Endothelial cell (in vitro differentiated cells): ENCODE results near the gene PXDN. TPM values are rescaled to one million over a fixed set of nuclear protein-coding genes. Genes with fewer than 3 reads are reported as not detected.

Source experiments
- DNase-seq: peaks from one replicate; pipeline ENCODE4 v3.0.0; 2021; ENCODE audit warnings: low spot score
- H3K27ac Mint-ChIP-seq: one replicate; pipeline ENCODE4 v1.8.0; 2021; ENCODE audit warnings: mixed read lengths, inconsistent platforms; ENCODE audit not compliant: unreplicated experiment
- H3K27me3 Mint-ChIP-seq: one replicate; pipeline ENCODE4 v1.8.0; 2021; ENCODE audit warnings: mild to moderate bottlenecking, moderate library complexity, mixed read lengths, inconsistent platforms; ENCODE audit not compliant: unreplicated experiment
- H3K36me3 Mint-ChIP-seq: one replicate; pipeline ENCODE4 v1.8.0; 2021; ENCODE audit warnings: mild to moderate bottlenecking, low read depth, mixed read lengths, inconsistent platforms; ENCODE audit not compliant: unreplicated experiment
- H3K4me1 Mint-ChIP-seq: one replicate; pipeline ENCODE4 v1.8.0; 2021; ENCODE audit warnings: mild to moderate bottlenecking, mixed read lengths, inconsistent platforms; ENCODE audit not compliant: unreplicated experiment
- H3K4me3 Mint-ChIP-seq: one replicate; pipeline ENCODE4 v1.8.0; 2021; ENCODE audit warnings: mild to moderate bottlenecking, mixed read lengths, inconsistent platforms; ENCODE audit not compliant: unreplicated experiment
- H3K9me3 Mint-ChIP-seq: one replicate; pipeline ENCODE4 v1.8.0; 2021; ENCODE audit warnings: mixed read lengths, inconsistent platforms; ENCODE audit not compliant: unreplicated experiment
- total RNA-seq: library from RNA; stranded (reverse); fragmentation: NEBNext Ultra II Directional; extraction: Animal tissue kit (Norgen Biotek cat#: 25700); gene quantifications from one replicate; pipeline ENCODE4 v1.2.1, GENCODE V29; 2021; ENCODE audit not compliant: unreplicated experiment
- TF ChIP-seq, protein P1 (sequence below): fragments of 200-600 bp; sonication (generic); IDR thresholded peaks from one replicate; pipeline ENCODE4 v1.5.0; 2021; ENCODE audit warnings: antibody characterized with exemption; ENCODE audit not compliant: unreplicated experiment

Gene PXDN
- total RNA-seq, 1 donor from 2014 or later = 521 TPM

DNA sequence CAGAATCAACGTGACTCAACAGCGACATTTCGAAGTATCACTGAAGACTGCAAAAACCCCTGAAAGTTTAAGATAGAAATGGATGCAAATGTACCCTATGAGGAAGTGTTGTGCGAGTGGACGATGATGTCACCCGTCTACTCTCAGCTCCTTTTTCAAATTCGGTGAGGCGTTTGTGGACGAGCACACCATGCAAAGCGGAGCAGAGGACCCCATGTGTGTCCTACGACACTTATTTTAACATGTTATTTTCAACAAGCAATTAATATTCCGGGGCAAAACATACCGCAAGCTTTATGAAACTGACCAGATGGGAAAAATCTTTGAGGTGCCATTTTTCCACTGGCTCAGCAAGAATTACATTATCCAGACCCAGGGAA lies 2.0 kb downstream of the PXDN start:
- Mint-ChIP-seq H3K4me1 (peaks cover 44% of the 10 kb centered on the region), H3K36me3 (peaks cover 32% of the 10 kb centered on the region), H3K27ac (peak overlapping the region; percentile 95), H3K27me3 (peaks cover 24% of the 10 kb centered on the region), H3K4me3 (peak overlapping the region; percentile 94), H3K9me3 (no peaks in the 10 kb centered on the region)
- DNase-seq = no peak
- TF ChIP-seq, protein P1, sequence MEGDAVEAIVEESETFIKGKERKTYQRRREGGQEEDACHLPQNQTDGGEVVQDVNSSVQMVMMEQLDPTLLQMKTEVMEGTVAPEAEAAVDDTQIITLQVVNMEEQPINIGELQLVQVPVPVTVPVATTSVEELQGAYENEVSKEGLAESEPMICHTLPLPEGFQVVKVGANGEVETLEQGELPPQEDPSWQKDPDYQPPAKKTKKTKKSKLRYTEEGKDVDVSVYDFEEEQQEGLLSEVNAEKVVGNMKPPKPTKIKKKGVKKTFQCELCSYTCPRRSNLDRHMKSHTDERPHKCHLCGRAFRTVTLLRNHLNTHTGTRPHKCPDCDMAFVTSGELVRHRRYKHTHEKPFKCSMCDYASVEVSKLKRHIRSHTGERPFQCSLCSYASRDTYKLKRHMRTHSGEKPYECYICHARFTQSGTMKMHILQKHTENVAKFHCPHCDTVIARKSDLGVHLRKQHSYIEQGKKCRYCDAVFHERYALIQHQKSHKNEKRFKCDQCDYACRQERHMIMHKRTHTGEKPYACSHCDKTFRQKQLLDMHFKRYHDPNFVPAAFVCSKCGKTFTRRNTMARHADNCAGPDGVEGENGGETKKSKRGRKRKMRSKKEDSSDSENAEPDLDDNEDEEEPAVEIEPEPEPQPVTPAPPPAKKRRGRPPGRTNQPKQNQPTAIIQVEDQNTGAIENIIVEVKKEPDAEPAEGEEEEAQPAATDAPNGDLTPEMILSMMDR = no peak

DNA sequence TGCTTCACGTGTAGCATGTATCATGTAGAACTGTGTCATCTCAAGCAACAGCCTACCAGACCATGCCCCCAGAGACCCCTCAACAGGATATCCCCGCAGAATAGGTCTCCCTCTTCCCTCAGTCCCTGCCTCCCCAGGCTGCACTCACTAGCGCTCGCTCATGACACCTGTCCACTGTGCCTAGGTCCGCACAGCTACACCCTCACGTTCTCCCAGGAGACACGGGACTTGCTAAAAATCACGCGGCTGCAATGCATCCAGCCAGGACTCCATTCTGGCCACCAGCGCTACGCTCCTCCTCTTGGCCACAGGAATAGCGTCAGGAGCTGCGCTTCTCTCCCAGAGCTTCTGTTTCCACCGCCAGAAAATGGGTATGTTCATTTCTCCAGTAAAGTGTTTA lies 2.5 kb downstream of the PXDN start:
- Mint-ChIP-seq H3K9me3 (no peaks in the 10 kb centered on the region), H3K27ac (peak overlapping the region; percentile 95), H3K4me1 (peaks cover 40% of the 10 kb centered on the region), H3K4me3 (peak overlapping the region; percentile 94), H3K36me3 (peaks cover 31% of the 10 kb centered on the region), H3K27me3 (peaks cover 24% of the 10 kb centered on the region)
- TF ChIP-seq, protein P1 = no peak
- no peak for DNase-seq

DNA sequence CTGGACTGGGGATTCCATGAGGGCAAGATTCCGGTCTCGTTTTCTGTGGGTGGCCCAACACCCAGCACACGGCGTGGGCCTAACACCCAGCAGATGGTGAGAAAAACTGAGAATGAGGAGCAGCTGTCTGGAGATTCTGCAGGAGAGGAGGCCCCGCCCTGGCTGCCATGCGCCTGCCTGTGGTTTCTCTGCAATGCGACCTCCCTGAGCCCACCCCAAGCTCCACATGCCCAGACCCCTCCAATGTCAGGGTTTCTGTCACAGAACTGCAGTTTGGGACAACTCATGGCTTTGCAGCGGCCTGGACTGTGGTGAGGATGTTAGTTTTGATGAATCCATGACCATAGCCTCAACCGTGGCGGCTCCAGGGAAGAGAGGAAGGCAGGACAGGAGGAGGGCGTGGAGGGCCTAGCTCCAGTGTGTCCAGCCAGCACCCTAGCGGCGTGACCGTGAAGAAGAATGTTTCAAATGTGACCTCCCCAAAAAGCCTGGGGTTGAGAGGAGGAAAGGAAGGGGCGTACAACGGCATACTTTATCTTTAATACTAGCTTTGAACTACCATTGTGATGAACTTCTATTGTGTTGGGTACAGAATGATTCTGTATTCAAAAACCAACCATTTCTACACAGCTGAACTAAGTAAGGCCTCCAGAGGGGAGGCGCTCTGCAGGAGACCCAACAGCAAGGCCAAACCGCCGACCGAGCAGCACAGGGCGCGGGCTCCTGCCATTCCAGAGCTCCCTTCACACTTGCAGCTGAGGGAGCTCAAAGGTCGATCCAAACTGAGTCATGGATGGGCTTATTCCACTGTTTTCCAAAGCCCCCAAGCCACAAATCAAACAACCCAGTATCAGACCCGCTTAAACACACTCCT lies 3.4 kb downstream of the PXDN start:
- Mint-ChIP-seq H3K9me3 (no peaks in the 10 kb centered on the region), H3K4me3 (peak overlapping the region; percentile 94), H3K27ac (peak overlapping the region; percentile 95), H3K36me3 (peaks cover 28% of the 10 kb centered on the region), H3K27me3 (peaks cover 19% of the 10 kb centered on the region), H3K4me1 (peaks cover 35% of the 10 kb centered on the region)
- DNase-seq = no peak
- TF ChIP-seq, protein P1 = no peak

DNA sequence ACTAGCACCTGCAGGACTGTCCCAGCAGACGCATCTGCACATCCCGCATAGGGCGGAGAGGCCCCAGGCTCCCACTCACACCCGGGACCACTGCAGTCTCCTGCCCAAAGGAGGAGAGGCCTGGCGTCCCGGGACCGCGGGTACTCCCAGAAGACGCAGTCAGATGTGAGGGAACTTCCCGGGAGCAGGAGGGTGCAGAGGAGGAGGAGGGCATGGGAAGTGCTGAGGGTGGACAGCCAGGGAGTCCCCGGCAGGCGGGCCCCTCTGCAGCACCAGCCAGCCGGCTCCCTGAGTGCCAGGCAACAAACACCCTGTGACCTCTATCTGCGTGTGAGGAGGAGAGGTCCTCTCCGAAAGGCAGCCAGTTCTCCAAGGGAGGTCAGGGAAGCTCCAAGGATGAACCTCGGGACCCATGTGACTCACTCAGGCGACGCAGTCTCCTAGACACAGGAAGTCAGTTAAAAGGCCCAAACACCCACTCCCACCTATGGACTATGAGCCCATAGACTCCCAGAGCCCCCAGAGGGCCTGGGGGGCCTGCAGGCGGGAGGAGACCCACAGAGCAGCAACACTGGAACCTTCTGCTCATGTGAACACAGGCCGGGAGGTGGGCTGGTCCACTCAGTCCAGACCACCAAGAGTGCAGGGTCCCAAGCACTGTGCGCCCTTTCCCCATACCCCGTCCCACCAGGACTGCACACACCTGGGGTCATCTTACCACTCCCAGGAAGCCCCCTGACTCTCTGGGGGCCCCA lies 4.2 kb downstream of the PXDN start:
- H3K4me3 Mint-ChIP-seq = no peak overlapping the region
- TF ChIP-seq, protein P1 = no peak
- DNase-seq = no peak
- peaks cover 32% of the 10 kb centered on the region for H3K36me3 Mint-ChIP-seq
- peak overlapping the region; percentile 48 for H3K27ac Mint-ChIP-seq
- H3K9me3 Mint-ChIP-seq = no peaks in the 10 kb centered on the region
- peaks cover 19% of the 10 kb centered on the region for H3K27me3 Mint-ChIP-seq
- peaks cover 35% of the 10 kb centered on the region for H3K4me1 Mint-ChIP-seq
